HG02885 (cell line): ENCODE data around the gene BZW1.
A peak's percentile ranks its signal among the peaks of the same experiment; 100 is the strongest.

ENCODE experiments used
- ATAC-seq: cut with Tn5 transposase; IDR thresholded peaks from one replicate; pipeline ENCODE4 v1.9.1; 2021; ENCODE audit warnings: mild to moderate bottlenecking; ENCODE audit not compliant: unreplicated experiment, poor library complexity

Gene BZW1

DNA sequence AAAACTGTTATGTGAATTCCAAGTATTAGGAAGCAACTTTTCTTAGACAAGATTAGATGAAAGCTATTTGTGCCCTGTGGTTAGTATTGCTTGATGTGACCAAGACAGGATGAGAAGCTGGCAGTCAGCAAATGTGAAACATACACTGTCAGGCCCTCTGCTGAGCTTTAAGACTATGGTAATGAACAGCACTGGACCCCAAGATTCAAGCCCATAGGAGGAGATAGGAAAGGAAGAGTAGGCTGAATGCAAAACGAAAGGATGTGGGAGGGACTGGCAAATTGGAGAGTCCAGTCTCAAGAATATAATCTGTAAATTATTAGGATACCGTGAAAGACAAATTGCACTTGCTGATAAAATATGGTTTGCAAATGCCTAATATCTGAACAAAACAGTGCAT is 16.4 kb downstream of the BZW1 start:
- no peak for ATAC-seq

DNA sequence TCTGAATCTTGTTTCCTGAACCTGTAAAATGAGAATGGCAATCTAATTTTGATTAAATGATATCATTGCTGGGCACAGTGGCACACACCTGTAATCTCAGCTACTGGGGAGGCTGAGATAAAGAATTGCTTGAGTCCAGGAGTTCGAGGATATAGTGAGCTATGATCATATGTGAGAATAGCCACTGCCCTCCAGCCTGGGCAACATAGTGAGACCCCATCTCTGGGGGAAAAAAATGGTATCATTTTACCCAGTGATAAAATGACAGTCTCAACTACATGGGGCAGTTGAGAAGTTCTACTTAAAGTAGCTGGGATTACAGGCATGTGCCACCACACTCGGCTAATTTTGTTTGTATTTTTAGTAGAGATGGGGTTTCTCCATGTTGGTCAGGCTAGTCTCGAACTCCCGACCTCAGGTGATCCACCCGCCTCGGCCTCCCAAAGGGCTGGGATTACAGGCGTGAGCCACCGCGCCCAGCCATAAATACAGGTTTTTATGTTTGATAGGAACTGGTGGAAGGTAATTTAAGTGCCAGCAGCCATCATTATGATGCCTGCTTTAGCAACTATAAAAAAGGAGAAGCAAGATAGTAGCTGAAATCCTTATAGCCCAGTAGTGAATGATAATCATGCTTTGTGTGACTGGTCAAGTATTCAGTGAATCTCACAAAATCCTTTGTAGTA is 17.0 kb downstream of the BZW1 start:
- no peak for ATAC-seq

DNA sequence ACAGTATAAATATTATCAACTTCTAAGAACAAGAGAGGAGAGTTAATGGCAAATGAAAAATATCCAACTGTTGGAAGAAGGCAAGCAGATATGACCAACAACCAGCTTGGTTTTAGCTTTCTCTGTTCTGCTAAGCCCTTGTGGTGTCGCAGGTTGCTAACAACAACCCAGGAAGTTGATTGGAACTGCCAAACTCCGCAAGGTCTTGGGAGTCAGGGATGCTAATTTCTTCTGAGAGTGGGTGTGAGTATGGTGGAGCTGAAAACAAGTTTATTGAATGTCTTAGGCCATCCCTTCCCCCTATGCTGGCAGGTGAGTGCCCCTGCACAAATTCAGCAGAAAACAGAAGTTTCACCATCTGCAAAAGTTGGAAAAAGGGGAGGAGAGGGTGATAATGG is 17.5 kb downstream of the BZW1 start:
- no peak for ATAC-seq

DNA sequence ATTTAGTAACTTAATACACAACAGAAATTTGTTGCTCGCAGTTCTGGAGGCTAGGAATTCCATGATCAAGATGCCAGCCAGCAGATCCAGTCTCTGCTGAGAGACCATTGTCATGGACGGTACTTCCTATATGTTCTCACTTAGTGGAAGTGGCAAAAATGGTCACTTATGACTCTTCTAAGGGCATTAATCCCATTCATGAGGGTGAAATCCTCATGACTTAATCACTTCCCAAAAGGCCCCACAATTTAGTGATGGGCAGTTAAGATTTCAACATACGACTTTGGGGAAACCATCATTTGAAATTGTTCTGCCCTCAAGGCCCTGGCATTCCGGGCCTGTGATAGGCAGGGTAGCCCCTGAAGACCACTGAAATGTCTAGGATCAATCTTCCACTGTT is 23.0 kb downstream of the BZW1 start:
- no peak for ATAC-seq

DNA sequence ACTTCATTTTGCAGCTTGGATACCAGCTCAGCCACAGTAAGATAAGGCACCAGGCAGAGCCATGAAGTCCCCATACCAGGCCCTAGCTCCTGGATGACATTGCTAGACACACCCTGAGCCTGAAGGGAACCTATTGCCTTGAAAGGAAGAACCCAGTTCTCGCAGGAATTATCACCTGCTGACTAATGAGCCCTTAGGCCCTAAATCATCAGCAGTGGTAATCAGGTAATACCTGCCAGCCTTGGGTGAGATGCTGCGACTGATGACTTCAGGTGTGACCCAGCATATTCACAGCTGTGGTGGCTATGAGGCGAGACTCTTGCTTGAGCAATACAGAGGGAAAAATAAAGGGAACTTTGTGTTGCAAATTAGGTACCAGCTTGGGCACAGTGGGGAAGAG is 27.8 kb downstream of the BZW1 start:
- ATAC-seq = no peak

DNA sequence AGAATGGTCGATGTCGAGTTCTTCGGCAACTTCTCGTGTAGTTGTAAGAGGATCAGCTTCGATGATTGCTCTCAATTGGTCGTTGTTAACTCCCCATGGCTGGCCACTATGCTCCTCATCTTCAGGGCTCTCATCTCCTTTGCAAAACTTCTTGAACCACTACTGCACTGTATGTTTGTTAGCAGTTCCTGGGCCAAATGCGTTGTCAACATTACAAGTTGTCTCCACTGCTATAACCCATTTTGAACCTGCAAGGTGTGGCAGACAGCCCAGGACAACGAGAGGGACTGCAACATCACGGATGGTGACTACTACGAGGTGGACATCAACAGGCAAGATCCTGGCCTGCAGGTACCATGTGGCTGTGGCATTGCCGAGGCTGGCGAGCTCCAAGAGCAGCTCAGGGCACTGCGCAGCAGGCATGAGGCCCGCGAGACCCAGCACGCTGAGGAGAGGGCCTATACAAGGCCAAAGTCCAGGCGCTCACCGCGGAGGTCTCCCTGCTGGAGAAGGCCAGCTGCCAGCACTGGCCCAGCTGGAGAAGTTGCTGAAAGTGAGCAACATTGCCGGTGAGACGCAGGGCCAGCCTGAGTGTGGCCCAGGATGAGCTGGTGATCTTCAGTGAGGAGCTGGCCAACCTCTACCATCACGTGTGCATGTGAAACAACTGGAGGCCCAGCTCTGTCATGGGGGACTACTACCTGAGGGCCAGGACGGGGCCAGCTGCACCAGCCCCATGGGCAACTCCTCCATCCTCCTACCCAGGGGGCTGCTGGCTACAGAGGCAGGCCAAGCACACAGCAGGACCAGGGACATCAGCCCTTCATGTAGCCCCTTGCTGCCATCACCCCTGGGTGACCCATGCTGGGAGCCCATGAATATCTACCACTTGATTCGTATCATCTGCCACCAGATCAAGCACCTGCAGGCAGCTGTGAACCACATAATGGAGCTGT is 32.6 kb downstream of the BZW1 start:
- ATAC-seq = no peak

DNA sequence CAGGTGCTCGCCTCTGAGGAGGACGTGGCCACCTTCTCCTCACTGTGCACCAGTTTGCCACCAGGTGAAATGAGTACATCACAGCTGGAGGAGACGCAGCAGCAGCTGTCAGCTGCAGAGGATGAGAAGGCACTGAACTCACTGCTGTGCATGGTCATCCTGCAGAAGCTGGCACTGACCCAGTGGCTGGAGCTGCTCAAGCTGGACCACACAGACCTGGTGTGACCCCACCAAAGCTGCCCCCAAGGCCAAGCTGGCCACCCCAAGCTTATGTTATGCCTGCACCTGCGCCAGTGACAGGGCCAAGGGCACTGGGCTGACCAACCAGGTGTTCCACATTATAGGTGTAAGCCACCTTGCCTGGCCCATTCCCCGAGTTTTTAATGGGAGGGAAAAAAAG is 33.5 kb downstream of the BZW1 start:
- ATAC-seq = no peak

DNA sequence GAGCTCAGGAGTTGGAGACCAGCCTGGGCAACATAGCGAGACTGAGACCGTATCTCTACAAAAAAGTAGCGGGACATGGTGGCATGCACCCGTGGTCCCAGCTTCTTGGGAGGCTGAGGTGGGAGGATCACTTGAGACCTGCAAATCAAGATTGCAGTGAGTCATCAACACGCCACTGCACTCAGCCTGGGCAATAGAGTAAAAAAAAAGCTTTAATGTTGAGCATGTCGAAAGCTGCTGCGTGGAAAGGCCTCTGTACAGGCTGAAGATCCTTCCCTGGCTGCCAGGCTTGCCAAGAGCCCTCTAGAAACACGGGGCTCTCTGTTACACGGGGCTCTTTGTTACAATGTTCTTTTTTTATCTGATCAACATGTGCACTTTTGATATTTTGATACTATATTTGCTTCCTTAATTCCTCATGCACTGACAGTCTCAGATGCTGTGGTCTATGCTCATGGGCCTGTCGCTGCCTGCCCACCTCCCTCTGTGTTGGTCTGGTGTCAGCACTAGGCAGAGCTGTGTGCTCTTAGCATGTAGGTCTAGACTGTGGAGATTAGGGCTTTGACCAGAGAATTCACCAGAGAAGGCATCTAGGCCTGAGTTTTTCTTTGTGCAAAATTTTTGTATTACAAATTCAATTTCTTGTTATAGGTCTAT is 34.1 kb downstream of the BZW1 start:
- ATAC-seq = no peak

DNA sequence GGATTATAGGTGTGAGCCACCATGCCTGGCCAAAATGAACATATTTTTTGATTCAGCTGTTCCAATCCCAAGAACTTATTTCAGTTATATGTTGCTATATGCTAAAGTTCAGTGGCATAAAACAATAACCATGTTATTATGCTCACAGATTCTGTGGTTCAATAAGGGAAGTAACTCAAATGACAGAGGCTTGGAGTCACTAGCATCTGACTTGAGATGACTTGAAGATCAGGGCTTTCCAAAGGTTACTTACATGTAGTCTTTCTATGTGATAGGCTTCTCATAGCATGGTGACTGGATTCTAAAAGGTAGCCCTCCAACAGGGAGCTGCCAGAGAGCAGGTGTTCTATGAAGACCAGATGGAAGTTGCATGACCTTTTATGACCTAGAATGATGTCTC is 35.6 kb downstream of the BZW1 start:
- ATAC-seq = no peak

DNA sequence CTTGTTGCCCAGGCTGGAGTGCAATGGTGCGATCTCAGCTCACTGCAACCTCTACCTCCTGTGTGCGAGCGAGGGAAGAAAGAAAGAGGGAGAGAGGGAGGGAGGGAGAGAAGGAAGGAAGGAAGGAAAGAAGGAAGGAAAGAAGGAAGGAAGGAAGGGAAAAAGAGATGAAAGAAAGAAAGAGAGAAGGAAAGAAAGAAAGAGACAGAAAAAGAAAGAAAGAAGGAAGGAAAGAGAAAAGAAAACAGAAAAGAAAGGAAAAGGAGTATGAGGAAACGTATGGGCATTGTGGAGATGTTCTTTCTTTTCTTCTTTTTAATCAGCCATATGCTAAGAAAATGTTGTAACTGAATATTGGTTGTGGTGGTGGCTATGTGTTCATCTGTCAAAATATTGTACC is 36.2 kb downstream of the BZW1 start:
- ATAC-seq = no peak

DNA sequence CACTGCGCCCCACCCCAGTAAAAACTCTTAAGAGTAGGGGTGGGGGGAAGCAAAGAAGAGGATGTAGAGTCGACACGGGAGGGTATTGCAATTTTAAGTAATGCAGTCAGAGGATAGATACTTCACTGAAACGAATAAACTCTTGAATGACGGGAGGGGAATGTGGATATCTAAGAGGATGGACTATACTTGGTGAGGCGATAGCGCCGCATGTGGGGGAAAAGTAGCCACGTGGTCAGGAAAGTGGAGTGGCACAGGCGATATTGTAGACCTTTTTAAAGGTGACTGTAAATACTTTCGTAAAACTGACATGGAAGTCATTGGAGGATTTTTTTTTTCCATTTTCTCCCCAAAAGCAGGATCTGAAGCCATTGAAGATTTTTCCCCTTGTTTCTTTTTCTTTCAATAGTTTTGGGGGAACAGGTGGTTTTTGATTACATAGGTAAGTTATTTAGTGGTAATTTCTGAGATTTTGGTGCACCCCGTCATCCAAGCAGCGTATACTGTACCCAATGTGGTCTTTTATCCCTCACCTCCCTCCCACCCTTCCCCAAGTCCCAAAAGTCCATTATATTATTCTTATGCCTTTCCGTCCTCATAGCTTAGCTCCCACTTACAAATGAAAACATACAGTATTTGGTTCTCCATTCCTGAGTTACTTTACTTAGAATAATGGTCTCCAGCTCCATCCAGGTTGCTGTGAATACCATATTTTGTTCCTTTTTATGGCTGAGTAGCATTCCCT is 39.0 kb downstream of the BZW1 start:
- ATAC-seq = no peak

DNA sequence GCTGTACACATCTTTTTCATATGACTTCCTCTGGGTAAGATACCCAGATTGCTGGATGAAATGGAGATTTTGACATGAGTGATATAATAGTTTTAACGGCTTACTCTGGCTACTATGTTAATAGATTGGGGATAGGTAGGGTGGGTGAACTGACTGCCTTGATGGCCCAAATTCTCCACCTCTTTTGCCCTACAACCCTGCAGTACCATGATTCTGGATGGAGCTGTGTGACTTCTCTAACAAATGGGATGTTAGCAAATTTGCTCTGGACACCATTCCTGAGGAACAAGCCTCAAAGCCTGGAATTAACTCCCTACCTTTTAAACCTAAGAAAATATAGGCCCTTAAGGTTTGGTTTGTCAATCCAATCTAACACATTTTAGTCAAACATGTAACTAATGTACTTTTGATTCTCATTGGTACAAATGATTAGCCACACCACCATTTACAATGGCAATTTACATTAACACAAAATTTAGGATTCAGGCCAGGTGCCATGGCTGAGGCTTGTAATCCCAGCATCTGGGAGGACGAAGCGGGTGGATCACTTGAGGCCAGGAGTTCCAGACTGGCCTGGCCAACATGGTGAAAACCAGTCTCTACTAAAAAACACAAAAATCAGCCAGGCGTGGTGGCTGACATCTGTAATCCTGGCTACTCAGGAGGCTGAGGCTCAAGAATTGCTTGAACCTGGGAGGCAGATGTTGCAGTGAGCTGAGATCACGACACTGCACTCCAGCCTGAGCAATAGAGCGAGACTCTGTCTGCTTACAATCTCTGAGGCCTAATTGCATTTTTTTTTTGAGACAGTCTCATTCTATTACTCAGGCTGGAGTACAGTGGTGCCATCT is 39.9 kb downstream of the BZW1 start:
- no peak for ATAC-seq

DNA sequence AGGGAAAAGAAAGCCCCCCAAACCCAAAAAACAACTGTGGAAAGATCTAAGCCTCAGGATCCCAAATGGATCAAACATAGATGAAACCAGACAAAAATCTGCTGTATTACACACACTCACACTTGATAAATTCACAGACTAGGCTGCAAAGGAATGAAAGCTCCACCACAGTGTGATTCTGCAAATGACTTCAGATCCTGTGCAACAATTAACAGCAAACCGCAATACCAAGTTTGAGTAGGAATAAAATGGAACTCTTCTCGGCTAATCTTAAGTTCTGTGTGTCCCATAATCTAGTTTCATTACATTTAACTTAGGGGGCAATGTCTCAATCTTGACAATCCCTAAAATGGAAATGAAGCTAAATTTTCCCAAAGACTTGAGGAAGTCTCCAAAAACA is 40.9 kb downstream of the BZW1 start:
- no peak for ATAC-seq

DNA sequence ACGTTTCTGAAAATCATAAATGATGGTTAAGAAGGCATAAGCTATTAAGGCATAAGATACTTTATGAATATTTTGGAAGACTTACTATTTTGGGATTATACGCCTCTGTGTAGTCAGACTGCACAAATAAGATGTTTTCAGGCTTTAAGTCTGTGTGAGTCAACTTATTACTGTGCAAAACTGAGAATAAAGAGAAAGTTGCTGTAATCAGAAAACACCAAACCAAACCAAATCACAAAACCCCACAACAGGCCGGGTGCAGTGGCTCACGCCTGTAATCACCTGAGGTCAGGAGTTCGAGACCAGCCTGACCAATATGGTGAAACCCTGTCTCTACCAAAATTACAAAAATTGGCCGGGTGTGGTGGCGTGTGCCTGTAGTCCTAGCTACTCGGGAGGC is 45.1 kb downstream of the BZW1 start:
- ATAC-seq = no peak

DNA sequence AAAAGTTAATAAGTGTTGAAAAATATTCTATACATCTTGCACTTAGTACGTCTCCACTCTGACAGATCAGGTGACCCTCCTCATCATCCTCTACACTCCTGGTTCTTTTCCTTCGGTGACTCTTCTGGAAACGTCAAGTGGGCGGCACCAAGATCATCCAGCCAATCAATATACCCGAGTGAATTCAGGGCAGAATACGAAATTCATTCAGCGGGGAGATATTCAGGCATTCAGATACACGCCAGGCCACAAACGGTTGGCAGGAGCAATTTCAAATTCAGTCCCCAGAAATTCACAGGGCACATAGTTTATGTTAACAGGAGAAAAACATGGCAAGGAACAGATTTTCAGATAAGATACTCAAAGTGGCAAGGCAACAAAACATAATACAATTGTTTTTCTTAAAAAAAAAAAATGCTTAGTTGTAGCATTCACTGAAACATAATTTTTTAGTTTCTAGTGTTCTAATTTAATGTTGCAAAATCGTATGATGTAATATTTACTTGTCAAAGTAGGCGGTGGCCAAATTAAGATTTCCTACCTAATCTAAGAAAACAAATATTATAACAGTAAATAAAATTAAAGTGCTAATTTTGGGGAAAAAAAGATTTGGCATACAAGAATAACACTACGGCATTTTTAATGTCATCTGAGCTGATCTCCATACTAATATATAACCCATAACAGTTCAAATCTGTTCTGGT is 48.5 kb downstream of the BZW1 start:
- no peak for ATAC-seq

DNA sequence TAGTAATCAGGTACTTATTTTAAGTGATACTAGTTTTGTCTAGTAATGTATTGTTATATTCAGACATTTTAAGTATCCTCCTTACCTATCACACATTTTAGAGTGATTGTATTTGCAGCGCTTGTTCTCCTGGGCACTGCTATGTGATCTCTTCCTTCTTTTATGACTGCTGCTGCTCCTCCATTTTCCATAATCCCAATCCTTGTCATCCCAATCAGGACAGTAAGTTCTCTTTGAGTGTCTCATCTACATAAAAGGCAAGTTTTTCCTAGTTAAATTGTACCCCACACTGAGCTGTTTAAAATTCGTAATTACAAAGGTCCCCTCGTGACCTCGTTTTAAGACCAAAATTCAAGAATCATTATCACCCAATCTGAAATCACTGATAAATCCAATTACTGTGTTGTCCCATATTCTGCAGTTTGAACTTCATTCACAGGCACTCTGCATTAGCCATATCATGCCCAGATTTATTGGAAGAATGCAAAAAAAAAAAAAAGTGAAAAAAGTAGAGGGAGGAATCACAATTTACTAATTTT is 50.0 kb downstream of the BZW1 start:
- no peak for ATAC-seq

DNA sequence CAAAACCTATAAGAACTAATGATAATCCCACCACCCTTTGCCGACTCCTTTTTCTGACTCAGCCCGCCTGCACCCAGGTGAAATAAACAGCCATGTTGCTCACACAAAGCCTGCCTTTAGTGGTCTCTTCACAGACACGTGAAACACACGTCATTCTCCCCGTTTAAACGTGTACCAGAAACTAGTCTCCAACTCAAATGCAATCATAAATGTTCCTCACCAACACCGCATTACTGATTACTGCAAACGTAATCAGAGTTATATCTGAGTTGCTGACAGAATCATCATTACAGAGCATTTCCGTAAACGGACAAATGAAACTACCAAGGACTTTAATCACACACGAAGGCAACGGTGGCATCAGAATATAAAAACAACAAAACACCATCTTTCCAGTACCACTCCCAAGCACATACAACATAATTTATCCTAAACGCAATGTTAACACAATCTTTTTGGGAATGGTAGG is 50.9 kb downstream of the BZW1 start:
- no peak for ATAC-seq

DNA sequence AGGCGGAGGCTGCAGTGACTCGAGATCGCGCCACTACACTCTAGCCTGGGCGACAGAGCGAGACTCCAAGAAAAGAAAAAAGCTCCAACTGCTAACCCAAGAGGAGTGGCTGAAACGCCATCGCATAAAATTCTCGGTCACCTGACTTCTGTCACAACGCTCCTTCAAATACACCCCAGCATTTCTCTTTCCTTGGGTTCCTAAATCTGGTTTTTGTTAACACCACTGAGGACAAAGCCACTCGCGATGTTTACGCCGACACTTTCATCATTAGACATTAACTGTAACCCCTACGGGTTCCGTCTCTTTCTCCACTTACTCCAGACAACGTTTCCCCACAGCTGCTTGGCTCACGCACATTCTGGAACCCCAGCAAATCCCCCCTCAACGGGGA is 52.1 kb downstream of the BZW1 start:
- peak; percentile 3 for ATAC-seq
